ENCODE data around the gene IAH1.

GRCh38 chr2:9467687-9468086 lies 6.7 kb upstream of the IAH1 start:
- TF ChIP-seq CTCF (conservative IDR thresholded peaks at IDR 0.05 in 1 of 2, IDR thresholded peaks at IDR 0.05 in 1 of 2; ENCODE audit: low read depth in 1 of 2, low read length in 2 of 2) (no peak), EZH2 (IDR thresholded peaks at IDR 0.05; ENCODE audit: low read length, missing control alignments) (no peak)
